Hepatocyte (in vitro differentiated cells): ENCODE data around the gene SND1. TPM values are rescaled to one million over a fixed set of nuclear protein-coding genes. Genes with fewer than 3 reads are reported as not detected.
A peak's percentile ranks its signal among the peaks of the same experiment; 100 is the strongest.

Experiments used
- DNase-seq: peaks from one replicate; pipeline ENCODE4 v3.0.0-alpha.2; 2016; ENCODE audit warnings: low spot score
- H2AFZ ChIP-seq: fragments of 200-600 bp; sonication (generic); 2 replicates; pipeline ENCODE4 v1.6.0; 2016; ENCODE audit warnings: antibody characterized with exemption, mild to moderate bottlenecking
- H3K27ac ChIP-seq: fragments of 200-600 bp; sonication (generic); 2 replicates; pipeline ENCODE4 v1.5.1; 2016; ENCODE audit warnings: mild to moderate bottlenecking
- H3K27me3 ChIP-seq: fragments of 200-600 bp; sonication (generic); 2 replicates; pipeline ENCODE4 v1.6.1; 2016
- H3K36me3 ChIP-seq: fragments of 200-600 bp; sonication (generic); replicated peaks from 2 replicates; pipeline ENCODE4 v1.5.1; 2016; ENCODE audit warnings: low read depth; ENCODE audit not compliant: insufficient read depth
- H3K4me1 ChIP-seq: fragments of 200-600 bp; sonication (generic); 2 replicates; pipeline ENCODE4 v1.5.1; 2016; ENCODE audit warnings: mild to moderate bottlenecking, moderate library complexity; ENCODE audit not compliant: insufficient read depth
- H3K4me2 ChIP-seq: fragments of 200-600 bp; sonication (generic); 2 replicates; pipeline ENCODE4 v1.6.0; 2016
- H3K4me3 ChIP-seq: fragments of 200-600 bp; sonication (generic); 2 replicates; pipeline ENCODE4 v1.5.1; 2016; ENCODE audit warnings: mild to moderate bottlenecking
- H3K79me2 ChIP-seq: fragments of 200-600 bp; sonication (generic); 2 replicates; pipeline ENCODE4 v1.6.0; 2017; ENCODE audit warnings: mild to moderate bottlenecking
- H3K9me2 ChIP-seq: fragments of 200-600 bp; sonication (generic); replicated peaks from 2 replicates; pipeline ENCODE4 v1.6.0; 2017; ENCODE audit warnings: mild to moderate bottlenecking; ENCODE audit not compliant: insufficient read depth
- H3K9me3 ChIP-seq: fragments of 200-600 bp; sonication (generic); 2 replicates; pipeline ENCODE4 v1.5.1; 2016; ENCODE audit warnings: low read depth, mild to moderate bottlenecking
- H4K20me1 ChIP-seq: fragments of 200-600 bp; sonication (generic); 2 replicates; pipeline ENCODE4 v1.6.0; 2016; ENCODE audit warnings: mild to moderate bottlenecking; ENCODE audit not compliant: insufficient read depth, poor library complexity, severe bottlenecking
- EZH2 ChIP-seq: fragments of 200-600 bp; sonication (generic); IDR thresholded peaks from 2 replicates; pipeline ENCODE4 v1.6.1; 2016; ENCODE audit warnings: antibody characterized with exemption, mild to moderate bottlenecking, borderline replicate concordance
- EZH2phosphoT487 ChIP-seq: fragments of 200-600 bp; sonication (generic); IDR thresholded peaks from one replicate; pipeline ENCODE4 v1.6.1; 2018; ENCODE audit warnings: antibody characterized with exemption, mild to moderate bottlenecking, low read depth, moderate library complexity; ENCODE audit not compliant: unreplicated experiment, severe bottlenecking
- WGBS: methylation state at CpG from one replicate; pipeline ENCODE4 v1.1.6; 2016; ENCODE audit warnings: low lambda C conversion rate; ENCODE audit errors: missing lambda C conversion rate; 5-methylcytosine and 5-hydroxymethylcytosine counted together
- microRNA counts: library from miRNA; unstranded; fragments of <30 nt; microRNA quantifications from one replicate; lab custom pipeline; 2017
- microRNA-seq: library from miRNA; unstranded; fragments of <30 nt; microRNA quantifications from one replicate; pipeline ENCODE4, GENCODE V29; 2017
- polyA plus RNA-seq: library from polyadenylated mRNA; unstranded; fragments of >200 nt; fragmentation: Nextera tagmentation; extraction: Ambion mirVana; gene quantifications from 2 replicates; pipeline ENCODE4 v1.2.1, GENCODE V29; 2016
- small RNA-seq: library from RNA; depleted of rRNA; stranded (forward); fragments of <200 nt; gene quantifications from one replicate; pipeline ENCODE3, GENCODE V24; 2014
- total RNA-seq: library from RNA; depleted of rRNA; stranded (reverse); fragments of >200 nt; gene quantifications from 2 replicates; pipeline ENCODE4 v1.2.3, GENCODE V29; 2014
- TF ChIP-seq, protein P1 (sequence below): fragments of 200-600 bp; sonication (generic); IDR thresholded peaks from 2 replicates; pipeline ENCODE4 v1.5.1; 2016; ENCODE audit warnings: antibody characterized with exemption, mild to moderate bottlenecking; ENCODE audit not compliant: poor library complexity

SND1 gene
- total and polyA plus RNA-seq, 2 experiments from 2014 or later = 141 to 200 TPM

- no peaks in the 10 kb centered on the region for H3K9me2 ChIP-seq
- peak overlapping the region; percentile 100 for H3K4me2 ChIP-seq
- H3K79me2 ChIP-seq = no peaks in the 10 kb centered on the region
- H3K27ac ChIP-seq = no peak overlapping the region
- H3K4me3 ChIP-seq = peak overlapping the region; percentile 73
- H3K27me3 ChIP-seq = peaks cover 61% of the 10 kb centered on the region
- no peak for DNase-seq
- no peaks in the 10 kb centered on the region for H4K20me1 ChIP-seq
- H3K9me3 ChIP-seq = no peaks in the 10 kb centered on the region
- H2AFZ ChIP-seq = peak overlapping the region; percentile 95
- no peaks in the 10 kb centered on the region for H3K36me3 ChIP-seq
- 2% methylated on average over 19 of the region's 22 CpGs for WGBS
- TF ChIP-seq EZH2 = no peak
- TF ChIP-seq, protein P1, sequence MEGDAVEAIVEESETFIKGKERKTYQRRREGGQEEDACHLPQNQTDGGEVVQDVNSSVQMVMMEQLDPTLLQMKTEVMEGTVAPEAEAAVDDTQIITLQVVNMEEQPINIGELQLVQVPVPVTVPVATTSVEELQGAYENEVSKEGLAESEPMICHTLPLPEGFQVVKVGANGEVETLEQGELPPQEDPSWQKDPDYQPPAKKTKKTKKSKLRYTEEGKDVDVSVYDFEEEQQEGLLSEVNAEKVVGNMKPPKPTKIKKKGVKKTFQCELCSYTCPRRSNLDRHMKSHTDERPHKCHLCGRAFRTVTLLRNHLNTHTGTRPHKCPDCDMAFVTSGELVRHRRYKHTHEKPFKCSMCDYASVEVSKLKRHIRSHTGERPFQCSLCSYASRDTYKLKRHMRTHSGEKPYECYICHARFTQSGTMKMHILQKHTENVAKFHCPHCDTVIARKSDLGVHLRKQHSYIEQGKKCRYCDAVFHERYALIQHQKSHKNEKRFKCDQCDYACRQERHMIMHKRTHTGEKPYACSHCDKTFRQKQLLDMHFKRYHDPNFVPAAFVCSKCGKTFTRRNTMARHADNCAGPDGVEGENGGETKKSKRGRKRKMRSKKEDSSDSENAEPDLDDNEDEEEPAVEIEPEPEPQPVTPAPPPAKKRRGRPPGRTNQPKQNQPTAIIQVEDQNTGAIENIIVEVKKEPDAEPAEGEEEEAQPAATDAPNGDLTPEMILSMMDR = no peak
- no peak for TF ChIP-seq EZH2phosphoT487
- peaks cover 9% of the 10 kb centered on the region for H3K4me1 ChIP-seq
These were observed 484.2 kb downstream of the SND1 start for GRCh38 chr7:128136215-128136597.

- Histone ChIP-seq H2AFZ (no peak overlapping the region), H3K9me3 (no peaks in the 10 kb centered on the region), H3K4me2 (no peak overlapping the region), H4K20me1 (no peaks in the 10 kb centered on the region), H3K79me2 (no peaks in the 10 kb centered on the region), H3K9me2 (no peaks in the 10 kb centered on the region), H3K4me1 (peaks cover 9% of the 10 kb centered on the region), H3K27me3 (peaks cover 59% of the 10 kb centered on the region), H3K4me3 (no peak overlapping the region), H3K27ac (no peak overlapping the region), H3K36me3 (no peaks in the 10 kb centered on the region)
- WGBS = 49% methylated on average over 9 of the region's 9 CpGs
- no peak for TF ChIP-seq EZH2
- peak; percentile 81 for DNase-seq
These were observed 485.2 kb downstream of the SND1 start for GRCh38 chr7:128137181-128137580.

- no peak overlapping the region for H2AFZ ChIP-seq
- peaks cover 9% of the 10 kb centered on the region for H3K4me1 ChIP-seq
- no peak overlapping the region for H3K4me3 ChIP-seq
- no peak for DNase-seq
- 77% methylated on average over 3 of the region's 3 CpGs for WGBS
- no peaks in the 10 kb centered on the region for H3K9me2 ChIP-seq
- no peak overlapping the region for H3K27ac ChIP-seq
- no peaks in the 10 kb centered on the region for H3K9me3 ChIP-seq
- H3K36me3 ChIP-seq = no peaks in the 10 kb centered on the region
- no peaks in the 10 kb centered on the region for H4K20me1 ChIP-seq
- TF ChIP-seq EZH2 = no peak
- TF ChIP-seq, protein P1 = no peak
- no peak for TF ChIP-seq EZH2phosphoT487
- H3K4me2 ChIP-seq = no peak overlapping the region
- H3K79me2 ChIP-seq = no peaks in the 10 kb centered on the region
- H3K27me3 ChIP-seq = peaks cover 50% of the 10 kb centered on the region
These were observed 487.4 kb downstream of the SND1 start for GRCh38 chr7:128139406-128139805.

GRCh38 chr7:128141683-128142195, 489.7 kb downstream of the SND1 start:
- H3K27me3 ChIP-seq = peaks cover 30% of the 10 kb centered on the region
- no peak overlapping the region for H3K27ac ChIP-seq
- H3K36me3 ChIP-seq = no peaks in the 10 kb centered on the region
- no peaks in the 10 kb centered on the region for H3K9me2 ChIP-seq
- no peak overlapping the region for H2AFZ ChIP-seq
- H4K20me1 ChIP-seq = no peaks in the 10 kb centered on the region
- H3K4me1 ChIP-seq = no peaks in the 10 kb centered on the region
- no peaks in the 10 kb centered on the region for H3K9me3 ChIP-seq
- 95% methylated on average over 6 of the region's 6 CpGs for WGBS
- H3K79me2 ChIP-seq = no peaks in the 10 kb centered on the region
- no peak for TF ChIP-seq EZH2phosphoT487
- no peak for TF ChIP-seq EZH2
- TF ChIP-seq, protein P1 = no peak
- no peak overlapping the region for H3K4me3 ChIP-seq
- DNase-seq = no peak
- H3K4me2 ChIP-seq = no peak overlapping the region

MicroRNAs within 50 kb of the gene (microRNA counts, 767-probe panel; counts per million panel counts)
- not detected for microRNA hsa-miR-593-3p (lab: Ali Mortazavi, UCI)

Small RNAs within 50 kb of the gene (microRNA-seq; reads per million reads assigned to microRNA genes)
- not detected for gene MIR593

Small RNAs within 50 kb of the gene (small RNA-seq; reads per million reads assigned to genes)
- gene MIR593 = not detected

Other genes starting within 250 kb of the SND1 start
- 15.4 TPM in 2 replicates for gene GCC1, start 66.6 kb upstream of the SND1 start, total RNA-seq
- gene GCC1, start 66.6 kb upstream of the SND1 start, polyA plus RNA-seq = 12.3 and 13.0 TPM in 2 replicates
- gene ARF5, start 63.8 kb upstream of the SND1 start, total RNA-seq = 194 and 243 TPM in 2 replicates
- gene ARF5, start 63.8 kb upstream of the SND1 start, polyA plus RNA-seq = 237 and 289 TPM in 2 replicates
- gene FSCN3, start 58.5 kb upstream of the SND1 start, total RNA-seq = 0.96 and 1.7 TPM in 2 replicates
- not detected in 2 replicates for gene FSCN3, start 58.5 kb upstream of the SND1 start, polyA plus RNA-seq
- 0.24 and 0.30 TPM in 2 replicates for gene PAX4, start 34.1 kb upstream of the SND1 start, total RNA-seq
- gene PAX4, start 34.1 kb upstream of the SND1 start, polyA plus RNA-seq = 0.65 and 0.66 TPM in 2 replicates